Glomerular visceral epithelial cell (primary cell): Measurements from ENCODE around the gene CWC22.
"Not testable (repeated sequence)": the region's sequence is repeated elsewhere in the genome, so short reads cannot be mapped to it uniquely, and the experiment has no call there.

ENCODE experiments used
- DNase-seq: peaks from one replicate; pipeline ENCODE4 v3.0.0-alpha.2; 2016; ENCODE audit errors: extremely low spot score

CWC22 gene

DNA sequence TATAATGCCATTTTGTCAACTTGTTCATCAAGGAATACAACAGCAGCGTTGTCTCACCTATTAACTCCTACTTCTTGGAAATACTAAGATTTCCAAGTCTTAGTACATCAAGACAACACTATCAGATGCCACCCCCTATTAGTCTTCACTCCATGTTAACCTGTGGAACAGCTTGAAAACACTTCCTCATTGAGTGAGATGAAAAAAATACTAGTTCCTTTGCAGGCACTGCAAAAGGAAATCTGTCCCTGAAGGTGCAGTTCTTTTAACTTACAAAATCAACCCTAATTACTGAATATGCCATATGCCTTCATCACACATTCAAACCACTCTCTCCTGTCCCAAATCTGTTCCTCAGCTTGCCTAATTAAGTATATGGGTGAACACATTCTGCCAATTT lies 4.0 kb downstream of the CWC22 start:
- no peak for DNase-seq

DNA sequence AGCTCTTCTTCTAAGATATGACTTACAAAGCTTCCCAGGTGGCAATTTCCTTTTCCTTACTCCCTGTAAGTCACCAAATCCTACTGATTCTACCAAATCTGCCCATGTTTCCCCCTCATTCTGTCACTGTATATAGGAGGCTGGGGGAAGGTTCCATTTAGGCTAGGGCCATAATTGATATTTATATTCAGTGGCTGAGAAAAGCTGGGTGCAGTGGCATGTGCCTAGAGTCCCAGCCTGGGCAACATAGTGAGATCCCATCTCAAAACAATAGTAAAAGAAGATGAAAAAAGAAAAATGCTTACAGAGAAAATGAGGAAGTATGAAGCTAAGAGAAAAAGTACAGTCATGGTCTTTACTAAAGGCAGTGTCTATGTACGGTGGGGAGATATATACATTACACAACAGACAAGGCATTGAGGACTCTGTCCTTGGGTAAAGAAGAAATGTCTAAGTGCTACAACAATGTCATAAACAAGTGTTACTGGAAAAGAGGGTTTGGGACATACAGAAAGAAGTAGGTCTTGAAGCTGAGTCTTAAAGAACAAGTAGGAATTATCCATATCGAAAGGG lies 4.8 kb downstream of the CWC22 start:
- DNase-seq = no peak

DNA sequence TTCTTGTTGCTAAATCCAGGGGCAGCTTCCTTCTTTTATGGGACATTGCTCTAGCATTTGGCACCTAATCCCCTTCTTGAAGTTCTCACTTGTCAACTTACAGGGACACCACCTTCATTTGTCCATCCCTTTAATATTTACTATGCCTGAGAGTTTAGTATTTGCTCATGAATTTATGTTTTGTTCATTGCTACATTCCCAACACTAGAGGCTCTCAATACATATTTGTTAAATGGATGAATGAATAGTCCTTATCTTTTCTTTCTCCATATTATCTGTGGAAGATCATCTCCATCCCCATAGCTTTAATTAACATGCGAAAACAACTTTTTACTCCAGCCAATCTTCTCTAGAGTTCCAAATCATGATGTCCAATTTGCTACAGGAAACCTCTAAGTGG lies 5.4 kb downstream of the CWC22 start:
- no peak for DNase-seq

- no peak for DNase-seq
Observed at GRCh38 chr2:180000434-180000833, 6.7 kb downstream of the CWC22 start.

DNA sequence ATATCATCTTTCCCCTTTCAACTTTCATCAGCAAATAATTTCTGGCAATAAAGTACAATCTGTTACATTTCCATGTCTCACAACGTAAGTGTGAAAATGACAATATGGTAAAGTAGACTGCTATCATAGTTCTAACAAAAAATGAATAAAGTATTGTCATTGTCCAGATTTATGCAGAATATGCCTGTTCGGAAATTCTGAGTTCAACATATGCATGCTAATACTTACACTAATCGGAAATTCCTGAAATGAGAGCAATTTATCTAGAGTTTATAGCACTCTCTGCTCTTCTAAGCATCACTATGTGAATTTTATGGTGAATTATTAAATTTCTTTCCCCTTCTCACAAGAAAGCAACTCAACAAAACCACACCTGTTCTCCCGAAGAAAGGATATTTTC lies 8.1 kb downstream of the CWC22 start:
- DNase-seq = no peak

DNA sequence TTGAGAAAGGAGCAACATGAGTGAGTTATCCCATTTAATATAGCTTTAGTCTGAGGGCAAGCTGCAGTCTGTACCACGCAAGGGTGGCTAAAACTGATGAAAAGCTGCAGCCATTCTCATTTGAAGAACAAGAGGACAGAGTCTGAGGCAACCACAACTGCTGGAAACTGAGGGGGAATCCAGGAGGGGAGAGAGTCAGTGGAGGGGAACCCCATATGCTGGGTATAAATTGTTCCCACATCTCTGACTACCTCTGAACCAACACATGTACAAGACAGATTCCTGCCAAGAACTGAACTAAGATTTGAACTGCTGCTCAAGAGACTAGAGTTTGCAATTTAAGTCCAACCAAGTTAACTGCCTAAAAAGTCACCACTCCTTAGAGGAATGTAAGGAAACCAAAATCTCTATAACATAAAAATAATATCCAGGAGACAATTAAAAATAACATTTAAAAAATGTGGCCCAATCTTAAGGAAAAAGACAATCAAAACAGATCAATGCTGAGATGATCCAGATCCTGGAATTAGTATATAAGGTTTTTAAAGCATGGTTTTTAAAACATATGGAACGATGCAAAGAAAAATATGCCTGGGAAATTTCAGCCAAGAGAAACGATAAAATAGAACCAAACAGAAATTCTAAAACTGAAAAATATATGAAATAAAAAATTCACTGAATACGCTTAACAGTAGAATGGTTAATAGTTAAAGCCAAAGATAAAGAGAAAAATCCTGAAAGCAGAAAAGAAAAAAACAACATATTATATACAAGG lies 11.2 kb downstream of the CWC22 start:
- no peak for DNase-seq

DNA sequence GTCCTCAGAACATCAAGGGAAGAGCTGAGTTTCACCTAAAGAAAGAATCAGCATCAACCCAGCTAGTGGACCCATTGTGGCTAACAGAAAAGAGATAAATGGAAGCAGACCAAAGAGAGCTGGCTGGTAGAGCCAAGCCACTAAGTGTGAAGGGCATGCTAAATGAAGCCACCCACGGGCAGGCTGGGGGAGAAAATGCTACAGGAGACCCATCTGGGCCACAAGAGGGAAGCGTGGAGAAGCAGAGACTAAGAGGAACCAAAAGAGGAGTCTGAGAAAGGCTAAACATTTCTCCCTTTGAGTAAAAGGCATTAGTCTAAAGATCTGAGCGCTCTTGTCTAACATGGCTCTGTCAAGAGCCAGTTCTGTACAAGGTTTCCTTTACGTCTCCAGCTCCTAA lies 15.8 kb downstream of the CWC22 start:
- DNase-seq = no peak

DNA sequence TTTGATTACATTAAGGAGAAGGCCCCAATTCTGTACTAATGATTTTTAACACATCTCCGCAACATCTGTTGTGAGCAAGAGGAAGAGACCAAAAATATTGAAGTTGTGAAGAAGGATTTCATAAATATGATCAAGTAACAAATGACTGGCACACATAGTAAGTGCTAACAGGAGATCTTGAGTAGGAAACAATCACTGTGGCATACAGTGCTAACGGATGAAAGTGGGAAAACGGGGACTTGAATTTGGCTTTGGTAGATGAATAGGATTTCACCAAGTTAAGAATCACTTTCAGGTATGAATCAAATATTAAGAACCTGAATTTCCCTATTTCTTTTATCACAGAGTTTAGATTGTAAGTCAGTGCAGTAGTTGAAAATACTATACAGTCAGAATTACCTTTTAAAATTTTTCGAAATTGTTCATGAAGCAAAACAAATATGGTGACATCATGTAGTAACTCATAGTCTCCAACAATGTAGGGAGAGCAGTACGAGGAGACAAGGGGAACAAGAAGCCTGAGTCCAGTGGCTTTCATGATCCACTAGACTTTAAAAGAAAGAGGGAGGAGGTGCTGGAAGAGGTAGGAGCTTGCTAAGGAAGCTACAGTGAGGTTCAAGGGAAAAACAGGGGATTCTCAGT lies 16.3 kb downstream of the CWC22 start:
- DNase-seq = no peak

GRCh38 chr2:179987916-179988315 lies 19.2 kb downstream of the CWC22 start:
- no peak for DNase-seq

GRCh38 chr2:179985163-179985820 lies 21.8 kb downstream of the CWC22 start:
- DNase-seq = no peak

DNA sequence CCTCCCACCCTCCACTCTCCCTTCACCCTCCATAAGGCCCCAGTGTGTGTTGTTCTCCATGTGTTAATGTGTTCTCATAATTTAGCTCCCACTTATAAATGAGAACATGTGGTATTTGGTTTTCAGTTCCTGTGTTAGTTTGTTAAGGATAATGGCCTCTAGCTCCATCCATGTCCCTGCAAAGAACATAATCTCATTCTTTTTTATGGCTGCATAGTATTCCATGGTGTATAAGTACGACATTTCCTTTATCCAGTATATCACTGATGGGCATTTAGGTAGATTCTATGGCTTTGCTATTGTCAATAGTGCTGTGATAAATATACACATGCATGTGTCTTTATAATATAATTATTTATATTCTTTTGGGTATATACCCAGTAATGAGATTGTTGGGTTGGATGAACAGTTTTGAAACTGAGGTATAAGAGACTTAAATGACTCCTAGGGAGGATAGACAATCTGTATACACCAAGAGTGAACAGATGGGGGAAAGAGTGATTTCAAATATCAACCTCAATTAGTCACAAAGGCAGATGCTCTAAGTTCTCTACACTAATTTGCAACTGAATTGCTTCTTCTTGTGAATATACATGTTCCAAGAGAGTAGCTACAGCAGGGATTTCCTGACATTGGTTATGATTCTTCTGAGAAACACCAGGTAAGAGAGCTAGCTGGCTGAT lies 23.7 kb downstream of the CWC22 start:
- no peak for DNase-seq

GRCh38 chr2:179981085-179981484 lies 26.0 kb downstream of the CWC22 start:
- no peak for DNase-seq

- no peak for DNase-seq
Observed at GRCh38 chr2:179974761-179975160, 32.3 kb downstream of the CWC22 start.

- no peak for DNase-seq
Observed at GRCh38 chr2:179966778-179967394, 40.2 kb downstream of the CWC22 start.

DNA sequence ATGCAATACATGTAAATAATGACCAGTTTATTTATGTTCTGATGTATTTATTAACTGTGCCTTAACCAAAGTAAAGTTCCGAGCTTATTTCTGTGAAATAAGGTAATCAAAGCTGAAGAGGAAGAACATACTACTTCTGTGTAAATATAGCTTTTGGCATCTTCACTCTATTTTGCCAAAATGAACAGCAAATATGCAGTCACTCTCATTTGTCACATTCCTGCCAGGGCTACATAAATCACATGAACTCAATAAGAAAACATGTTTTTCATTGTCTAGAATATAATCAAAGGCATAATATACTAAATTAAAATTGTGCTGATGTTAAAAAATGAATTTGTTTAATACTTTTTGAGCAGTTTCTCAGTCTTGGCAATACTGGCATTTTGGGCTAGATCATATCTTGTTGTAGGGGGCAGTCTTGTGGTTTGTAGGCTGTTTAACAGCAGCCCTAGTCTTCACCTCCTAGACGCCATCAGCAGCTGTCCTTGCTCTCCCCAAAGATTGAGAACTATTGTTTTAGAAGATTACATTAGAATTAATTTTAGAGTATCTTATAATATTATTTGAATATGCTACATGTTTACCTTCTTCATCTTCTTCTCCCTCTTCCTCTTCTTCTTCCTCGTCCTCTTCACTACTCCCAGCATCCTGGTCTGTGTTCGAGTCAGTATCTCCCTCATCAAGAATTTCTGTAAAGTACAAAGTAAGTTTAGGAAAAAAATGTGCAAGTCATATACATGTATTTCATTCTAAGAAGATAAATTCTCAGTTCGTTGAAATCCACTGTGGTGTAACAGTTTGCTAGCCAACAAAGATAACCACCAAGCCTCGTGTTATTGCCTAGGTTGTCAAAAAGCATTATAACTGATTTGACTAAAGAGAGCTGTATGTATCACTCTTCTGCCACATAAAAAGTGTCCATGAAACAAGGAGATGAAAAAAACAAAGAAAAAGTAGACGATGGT lies 41.5 kb downstream of the CWC22 start:
- DNase-seq = no peak

DNA sequence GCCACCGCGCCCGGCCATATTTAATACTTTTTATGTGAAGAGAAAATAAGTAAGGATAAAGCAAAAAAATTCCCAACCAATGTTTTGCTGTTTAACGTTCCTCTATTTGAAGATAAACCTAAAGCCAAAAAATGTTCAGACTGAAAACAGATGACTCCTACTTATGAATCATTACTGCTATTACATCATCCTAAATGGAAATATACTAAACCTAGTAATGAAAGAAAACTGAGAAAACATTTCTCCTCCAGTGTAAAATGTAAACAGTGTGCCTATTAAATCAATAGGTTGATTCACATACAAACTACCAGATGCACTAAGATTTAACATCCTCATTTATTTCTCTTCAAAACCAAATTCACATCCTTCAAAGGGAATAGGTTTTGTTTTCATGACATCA lies 43.5 kb downstream of the CWC22 start:
- DNase-seq = no peak

- DNase-seq = not testable (repeated sequence)
Observed at GRCh38 chr2:179958251-179958650, 48.8 kb downstream of the CWC22 start.

GRCh38 chr2:179954026-179954425 lies 53.1 kb downstream of the CWC22 start:
- no peak for DNase-seq

GRCh38 chr2:179953359-179953758 lies 53.7 kb downstream of the CWC22 start:
- DNase-seq = no peak

DNA sequence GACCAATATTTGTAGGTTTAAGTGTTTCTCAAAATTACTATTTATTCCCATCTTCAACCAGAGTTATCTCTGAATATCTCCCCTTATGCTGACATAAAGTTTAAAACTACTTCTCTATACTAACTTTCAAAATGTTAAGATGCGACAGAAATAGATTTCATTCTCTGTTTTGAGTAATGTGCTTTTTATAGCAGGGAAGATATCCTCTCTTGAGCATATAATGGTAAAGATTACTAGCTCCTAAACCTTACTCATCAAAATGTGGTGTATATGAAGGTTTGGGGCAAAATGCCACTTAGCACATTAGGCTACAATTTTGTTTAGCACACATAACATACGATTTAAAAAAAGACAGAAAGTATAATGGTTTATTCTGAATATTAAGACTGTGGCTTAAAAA lies 54.4 kb downstream of the CWC22 start:
- no peak for DNase-seq

GRCh38 chr2:179951680-179952079 lies 55.4 kb downstream of the CWC22 start:
- no peak for DNase-seq
